ENCODE measurements around the gene EPHB6.

Gene EPHB6

GRCh38 chr7:142908290-142908689 lies 53.4 kb downstream of the EPHB6 start:
- POLR2A ChIA-PET, result no interaction called here
- CTCF ChIA-PET, result no interaction called here
- Histone ChIP-seq H3K36me3 (ENCODE audit: control insufficient read depth in 2 of 2, insufficient read depth in 1 of 2, low read length in 2 of 2) (no peaks in the 10 kb centered on the region), H3K4me1 (ENCODE audit: control insufficient read depth, insufficient read depth, low read length) (no peaks in the 10 kb centered on the region), H3K27ac (ENCODE audit: extremely low read depth, low read depth, low read length) (no peak overlapping the region), H3K9me3 (ENCODE audit: control insufficient read depth, insufficient read depth, low read depth, low read length) (no peaks in the 10 kb centered on the region), H3K4me3 (ENCODE audit: low read depth, low read length) (no peak overlapping the region)
- no peak for TF ChIP-seq WT1 (tag by site-specific recombination; IDR thresholded peaks at IDR 0.05)
- no peak for TF ChIP-seq ZNF423 (tag by site-specific recombination; IDR thresholded peaks at IDR 0.05)
- TF ChIP-seq ZNF292 (tag by site-specific recombination; IDR thresholded peaks at IDR 0.05; ENCODE audit: borderline replicate concordance, low read depth), result no peak
- TF ChIP-seq ZNF621 (tag by site-specific recombination; IDR thresholded peaks at IDR 0.05), result no peak
- no peak for TF ChIP-seq OSR2 (tag by site-specific recombination; IDR thresholded peaks at IDR 0.05)
- TF ChIP-seq KLF16 (tag by site-specific recombination; IDR thresholded peaks at IDR 0.05), result no peak
- no peak for TF ChIP-seq AEBP2 (tag by site-specific recombination; IDR thresholded peaks at IDR 0.05; ENCODE audit: borderline replicate concordance)
- TF ChIP-seq ZNF221 (tag by site-specific recombination; IDR thresholded peaks at IDR 0.05; ENCODE audit: borderline replicate concordance), result no peak
- TF ChIP-seq TSHZ1 (tag by site-specific recombination; IDR thresholded peaks at IDR 0.05; ENCODE audit: borderline replicate concordance), result no peak
- TF ChIP-seq ZBTB21 (tag by site-specific recombination; IDR thresholded peaks at IDR 0.05), result no peak
- TF ChIP-seq YY2 (tag by site-specific recombination; IDR thresholded peaks at IDR 0.05), result no peak
- no peak for TF ChIP-seq ZNF596 (tag by site-specific recombination; IDR thresholded peaks at IDR 0.05)
- TF ChIP-seq KLF8 (tag by site-specific recombination; IDR thresholded peaks at IDR 0.05), result no peak
- no peak for TF ChIP-seq ZNF266 (tag by site-specific recombination; IDR thresholded peaks at IDR 0.05; ENCODE audit: low read depth)
- TF ChIP-seq PRDM10 (tag by site-specific recombination; IDR thresholded peaks at IDR 0.05), result no peak
- no peak for TF ChIP-seq ZXDB (tag by site-specific recombination; IDR thresholded peaks at IDR 0.05)
- no peak for TF ChIP-seq ZNF10 (tag by site-specific recombination; IDR thresholded peaks at IDR 0.05)
- TF ChIP-seq ZNF660 (tag by site-specific recombination; IDR thresholded peaks at IDR 0.05), result no peak
